ENCODE results near the gene RUFY3. TPM values are rescaled to one million over a fixed set of nuclear protein-coding genes. Genes with fewer than 3 reads are reported as not detected.
"Not testable (repeated sequence)": the region's sequence is repeated elsewhere in the genome, so short reads cannot be mapped to it uniquely, and the experiment has no call there.

Gene RUFY3, protein sequence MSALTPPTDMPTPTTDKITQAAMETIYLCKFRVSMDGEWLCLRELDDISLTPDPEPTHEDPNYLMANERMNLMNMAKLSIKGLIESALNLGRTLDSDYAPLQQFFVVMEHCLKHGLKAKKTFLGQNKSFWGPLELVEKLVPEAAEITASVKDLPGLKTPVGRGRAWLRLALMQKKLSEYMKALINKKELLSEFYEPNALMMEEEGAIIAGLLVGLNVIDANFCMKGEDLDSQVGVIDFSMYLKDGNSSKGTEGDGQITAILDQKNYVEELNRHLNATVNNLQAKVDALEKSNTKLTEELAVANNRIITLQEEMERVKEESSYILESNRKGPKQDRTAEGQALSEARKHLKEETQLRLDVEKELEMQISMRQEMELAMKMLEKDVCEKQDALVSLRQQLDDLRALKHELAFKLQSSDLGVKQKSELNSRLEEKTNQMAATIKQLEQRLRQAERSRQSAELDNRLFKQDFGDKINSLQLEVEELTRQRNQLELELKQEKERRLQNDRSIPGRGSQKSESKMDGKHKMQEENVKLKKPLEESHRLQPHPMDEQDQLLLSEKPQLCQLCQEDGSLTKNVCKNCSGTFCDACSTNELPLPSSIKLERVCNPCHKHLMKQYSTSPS
- 25.7 and 28.3 TPM in 2 replicates for total RNA-seq (2014; rRNA removed; shearing (Covaris generic))
- polyA plus RNA-seq (2015; cell fraction: cytosol; rRNA removed): 3.6 and 8.4 TPM in 2 replicates
- polyA plus RNA-seq (2015; cell fraction: nucleus; rRNA removed): 88.4 and 124 TPM in 2 replicates

- DNase-seq (ENCODE audit: low read depth, low spot score): peak; percentile 86
Observed at GRCh38 chr4:70721747-70722146, at the start of gene RUFY3. RUFY3 (plus strand) TSS chr4:70721964; CDS start chr4:70722574, 610 bp downstream.

DNA sequence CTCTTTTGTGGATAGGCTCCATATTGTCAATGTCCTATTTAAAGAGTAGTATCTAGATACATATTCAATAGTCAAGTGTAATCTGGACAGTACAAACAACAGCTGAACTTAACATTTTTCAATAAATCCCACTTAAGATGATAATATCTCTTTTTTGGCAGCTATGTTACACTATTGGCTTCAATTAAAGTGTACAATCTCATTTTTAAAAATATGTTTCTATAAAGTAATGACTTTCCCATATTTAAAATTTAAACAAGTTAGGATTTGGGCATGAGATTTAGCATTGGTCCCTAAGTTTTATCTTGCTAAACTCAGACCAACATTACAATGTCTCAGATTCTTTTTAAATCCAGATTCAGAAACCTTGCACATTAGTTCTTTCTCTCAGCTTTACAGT is 47.6 kb upstream of the RUFY3 start:
- in situ Hi-C loops (cut with HindIII; ENCODE audit: low pct_unique_long_range_greater_than_20kb, low sequenced_read_pairs): no loop called here
- DNase-seq (ENCODE audit: low read depth, low spot score): no peak

More at GRCh38 chr4:70721747-70722146, at the start of gene RUFY3:
- in situ Hi-C loops (cut with HindIII; ENCODE audit: low pct_unique_long_range_greater_than_20kb, low sequenced_read_pairs): no loop called here

DNA sequence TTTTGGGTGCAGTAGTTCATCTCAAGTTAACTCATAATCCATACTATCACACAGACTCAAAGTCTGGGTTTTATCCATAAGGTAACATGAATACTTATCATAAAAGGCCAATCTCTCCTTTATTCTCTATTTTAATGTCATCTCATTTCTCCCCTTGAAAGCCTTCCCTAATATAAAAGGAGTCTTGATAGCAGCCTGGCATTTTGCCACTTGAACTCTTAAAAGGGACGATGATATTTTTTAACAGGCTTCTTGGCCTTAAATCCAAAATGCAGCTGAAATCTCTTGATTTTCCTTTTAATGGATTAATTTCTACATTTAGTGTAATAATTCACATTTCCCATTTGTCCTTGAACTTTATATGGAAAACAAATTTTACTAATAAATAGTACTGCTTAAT is 47.0 kb upstream of the RUFY3 start:
- no peak for DNase-seq (ENCODE audit: low read depth, low spot score)
- in situ Hi-C loops (cut with HindIII; ENCODE audit: low pct_unique_long_range_greater_than_20kb, low sequenced_read_pairs): no loop called here

GRCh38 chr4:70676554-70677090 is 45.1 kb upstream of the RUFY3 start:
- in situ Hi-C loops (cut with HindIII; ENCODE audit: low pct_unique_long_range_greater_than_20kb, low sequenced_read_pairs): no loop called here
- no peak for DNase-seq (ENCODE audit: low read depth, low spot score)

GRCh38 chr4:70678383-70678999 is 43.3 kb upstream of the RUFY3 start:
- in situ Hi-C loops (cut with HindIII; ENCODE audit: low pct_unique_long_range_greater_than_20kb, low sequenced_read_pairs): no loop called here
- no peak for DNase-seq (ENCODE audit: low read depth, low spot score)

GRCh38 chr4:70680934-70681333 is 40.8 kb upstream of the RUFY3 start:
- no peak for DNase-seq (ENCODE audit: low read depth, low spot score)
- in situ Hi-C loops (cut with HindIII; ENCODE audit: low pct_unique_long_range_greater_than_20kb, low sequenced_read_pairs): no loop called here

DNA sequence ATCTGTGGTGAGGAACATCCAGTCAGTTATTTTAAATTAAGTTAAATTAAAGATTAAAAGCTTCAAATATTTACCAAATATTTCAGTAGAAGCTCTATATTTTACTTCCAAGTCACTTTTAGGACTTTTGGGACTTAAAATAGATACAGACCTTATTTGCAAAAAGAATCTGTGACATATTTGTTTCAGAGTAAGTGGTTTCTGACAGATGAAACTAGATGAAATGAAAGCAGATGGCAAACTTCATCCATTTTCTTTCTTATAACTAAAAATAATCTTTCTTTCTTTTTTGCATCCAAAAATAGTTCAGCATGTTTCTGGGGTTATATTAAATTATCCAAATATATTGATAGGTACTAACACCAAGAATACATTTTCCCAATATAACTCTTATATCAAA is 40.1 kb upstream of the RUFY3 start:
- in situ Hi-C loops (cut with HindIII; ENCODE audit: low pct_unique_long_range_greater_than_20kb, low sequenced_read_pairs): no loop called here

DNA sequence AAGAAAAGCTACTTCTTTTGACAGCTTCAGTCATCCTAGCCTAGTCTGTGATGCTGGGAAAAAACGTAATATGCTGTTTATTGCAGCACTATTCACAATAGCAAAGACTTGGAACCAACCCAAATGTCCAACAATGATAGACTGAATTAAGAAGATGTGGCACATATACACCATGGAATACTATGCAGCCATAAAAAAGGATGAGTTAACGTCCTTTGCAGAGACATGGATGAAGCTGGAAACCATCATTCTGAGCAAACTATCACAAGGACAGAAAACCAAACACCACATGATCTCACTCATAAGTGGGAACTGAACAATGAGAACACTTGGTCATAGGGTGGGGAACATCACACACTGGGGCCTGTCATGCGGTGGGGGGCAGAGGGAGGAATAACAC is 39.6 kb upstream of the RUFY3 start:
- in situ Hi-C loops (cut with HindIII; ENCODE audit: low pct_unique_long_range_greater_than_20kb, low sequenced_read_pairs); DNase-seq (ENCODE audit: low read depth, low spot score): not testable (repeated sequence)

More for the DNA sequence above, 40.1 kb upstream of the RUFY3 start:
- DNase-seq (ENCODE audit: low read depth, low spot score): no peak

DNA sequence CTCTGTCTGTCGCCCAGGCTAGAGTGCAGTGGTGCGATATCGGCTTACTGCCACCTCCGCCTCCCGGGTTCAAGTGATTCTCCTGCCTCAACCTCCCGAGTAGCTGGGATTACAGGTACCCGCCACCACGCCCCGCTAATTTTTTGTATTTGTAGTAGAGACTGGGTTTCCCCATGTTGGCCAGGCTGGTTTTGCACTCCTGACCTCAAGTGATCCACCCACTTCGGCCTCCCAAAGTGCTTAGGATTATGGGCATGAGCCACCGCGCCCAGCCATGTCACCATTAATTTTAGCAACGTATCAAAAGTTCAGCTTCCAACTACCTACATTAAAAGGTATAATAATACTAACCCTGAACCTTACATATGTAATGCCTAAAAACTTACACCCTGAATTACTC is 34.4 kb upstream of the RUFY3 start:
- DNase-seq (ENCODE audit: low read depth, low spot score): no peak
- in situ Hi-C loops (cut with HindIII; ENCODE audit: low pct_unique_long_range_greater_than_20kb, low sequenced_read_pairs): no loop called here

- in situ Hi-C loops (cut with HindIII; ENCODE audit: low pct_unique_long_range_greater_than_20kb, low sequenced_read_pairs): no loop called here
- peak; percentile 98 for DNase-seq (ENCODE audit: low read depth, low spot score)
Observed at GRCh38 chr4:70687821-70688794, 33.7 kb upstream of the RUFY3 start, which contains the start of gene UTP3. UTP3 (plus strand) TSS chr4:70688532; CDS start chr4:70688678, 146 bp downstream.

GRCh38 chr4:70688795-70689231 is 33.0 kb upstream of the RUFY3 start:
- DNase-seq (ENCODE audit: low read depth, low spot score): no peak
- in situ Hi-C loops (cut with HindIII; ENCODE audit: low pct_unique_long_range_greater_than_20kb, low sequenced_read_pairs): no loop called here

DNA sequence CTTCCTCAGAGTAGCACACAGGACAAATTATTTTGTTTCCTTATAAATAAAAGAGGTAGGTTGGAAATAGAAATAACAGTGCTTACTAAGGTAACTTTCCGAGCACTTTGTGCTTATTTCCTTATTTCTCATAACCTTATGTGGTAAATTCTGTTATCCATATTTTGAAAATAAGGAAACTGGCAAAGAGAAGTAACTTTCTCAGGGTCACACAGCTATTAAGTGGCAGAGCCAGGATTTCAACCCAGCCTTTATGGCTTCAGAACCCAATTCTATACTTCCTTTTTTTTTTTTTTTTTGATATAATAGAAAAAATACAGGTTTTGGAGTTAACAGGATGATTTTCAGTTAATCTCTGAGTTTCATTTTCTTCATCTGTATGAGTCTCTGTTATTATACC is 30.1 kb upstream of the RUFY3 start:
- in situ Hi-C loops (cut with HindIII; ENCODE audit: low pct_unique_long_range_greater_than_20kb, low sequenced_read_pairs): no loop called here
- no peak for DNase-seq (ENCODE audit: low read depth, low spot score)

DNA sequence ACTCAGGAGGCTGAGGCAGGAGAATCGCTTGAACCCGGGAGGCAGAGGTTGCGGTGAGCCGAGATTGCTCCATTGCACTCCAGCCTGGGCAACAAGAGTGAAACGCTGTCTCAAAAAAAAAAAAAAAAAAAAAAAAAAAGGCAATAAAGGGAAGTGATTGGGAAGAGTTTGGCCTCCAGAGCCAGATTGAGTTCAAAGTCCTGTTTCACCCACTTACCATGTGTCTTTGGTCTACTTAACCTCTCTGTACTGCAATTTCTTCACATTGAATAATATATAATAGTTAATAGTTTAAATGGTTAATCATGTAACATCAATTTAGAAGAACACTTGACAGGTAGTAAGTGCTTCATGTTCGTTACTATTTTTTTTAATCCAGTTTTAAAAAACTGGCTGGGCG is 27.1 kb upstream of the RUFY3 start:
- in situ Hi-C loops (cut with HindIII; ENCODE audit: low pct_unique_long_range_greater_than_20kb, low sequenced_read_pairs); DNase-seq (ENCODE audit: low read depth, low spot score): not testable (repeated sequence)

GRCh38 chr4:70698435-70698834 is 23.3 kb upstream of the RUFY3 start:
- DNase-seq (ENCODE audit: low read depth, low spot score); in situ Hi-C loops (cut with HindIII; ENCODE audit: low pct_unique_long_range_greater_than_20kb, low sequenced_read_pairs): not testable (repeated sequence)

DNA sequence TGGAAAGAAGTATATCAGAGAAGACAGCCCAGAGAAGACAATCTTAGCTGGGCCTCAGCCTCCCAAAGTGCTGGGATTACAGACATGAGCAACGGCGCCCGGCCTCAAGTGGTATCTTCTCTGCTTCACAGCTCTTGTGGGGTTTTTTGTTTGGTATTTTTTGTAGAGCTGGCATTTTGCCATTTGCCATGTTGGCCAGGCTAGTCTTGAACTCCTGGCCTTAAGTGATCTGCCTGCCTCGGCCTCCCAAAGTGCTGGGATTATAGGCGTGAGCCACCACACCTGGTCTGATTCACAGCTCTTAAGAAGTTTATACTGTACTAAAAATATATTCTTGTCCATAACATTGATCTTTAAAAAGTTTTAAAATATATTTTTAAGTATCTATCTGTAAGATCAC is 21.1 kb upstream of the RUFY3 start:
- DNase-seq (ENCODE audit: low read depth, low spot score): no peak
- in situ Hi-C loops (cut with HindIII; ENCODE audit: low pct_unique_long_range_greater_than_20kb, low sequenced_read_pairs): no loop called here

DNA sequence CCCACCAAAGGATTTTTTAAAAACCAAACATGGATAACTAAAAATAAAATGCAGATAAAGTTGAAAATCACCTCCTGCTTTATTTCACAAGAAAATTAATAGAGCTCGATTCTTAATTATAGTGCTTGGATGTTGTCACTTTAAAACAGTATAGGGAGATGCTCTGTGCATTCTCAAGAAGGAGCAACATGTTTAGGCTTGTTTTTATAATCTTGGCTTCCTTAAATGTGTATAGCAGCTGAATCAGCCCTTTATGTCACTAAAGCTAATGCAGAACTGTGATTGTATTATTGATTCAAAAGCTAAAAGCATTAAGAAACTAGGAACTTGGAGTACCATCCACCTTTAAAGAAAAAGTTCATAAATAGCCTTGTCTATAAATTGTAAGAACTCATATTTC is 20.5 kb upstream of the RUFY3 start:
- in situ Hi-C loops (cut with HindIII; ENCODE audit: low pct_unique_long_range_greater_than_20kb, low sequenced_read_pairs): no loop called here
- DNase-seq (ENCODE audit: low read depth, low spot score): no peak

DNA sequence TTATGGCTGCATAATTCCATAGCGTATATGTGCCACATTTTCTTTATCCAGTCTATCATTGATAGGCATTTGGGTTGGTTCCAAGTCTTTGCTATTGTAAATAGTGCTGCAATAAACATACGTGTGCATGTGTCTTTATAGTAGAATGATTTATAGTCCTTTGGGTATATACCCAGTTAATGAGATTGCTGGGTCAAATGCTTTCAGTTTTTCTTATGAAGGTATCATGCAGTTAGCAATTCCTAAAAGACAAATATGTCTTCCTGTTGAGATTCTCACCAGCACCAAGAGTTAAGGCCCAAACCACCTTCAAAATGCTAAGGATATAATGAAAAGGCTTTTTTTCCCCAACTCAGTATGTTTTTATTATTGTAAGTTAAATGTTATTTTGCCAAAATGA is 19.2 kb upstream of the RUFY3 start:
- in situ Hi-C loops (cut with HindIII; ENCODE audit: low pct_unique_long_range_greater_than_20kb, low sequenced_read_pairs); DNase-seq (ENCODE audit: low read depth, low spot score): not testable (repeated sequence)

Measured in SK-MEL-5 (cell line).